ENCODE results near the gene SCN7A. TPM values are rescaled to one million over a fixed set of nuclear protein-coding genes. Genes with fewer than 3 reads are reported as not detected.

Gene SCN7A
- total RNA-seq, 4 donors from 2014 or later: 2.1 to 7.3 (median 3.0) TPM

DNA sequence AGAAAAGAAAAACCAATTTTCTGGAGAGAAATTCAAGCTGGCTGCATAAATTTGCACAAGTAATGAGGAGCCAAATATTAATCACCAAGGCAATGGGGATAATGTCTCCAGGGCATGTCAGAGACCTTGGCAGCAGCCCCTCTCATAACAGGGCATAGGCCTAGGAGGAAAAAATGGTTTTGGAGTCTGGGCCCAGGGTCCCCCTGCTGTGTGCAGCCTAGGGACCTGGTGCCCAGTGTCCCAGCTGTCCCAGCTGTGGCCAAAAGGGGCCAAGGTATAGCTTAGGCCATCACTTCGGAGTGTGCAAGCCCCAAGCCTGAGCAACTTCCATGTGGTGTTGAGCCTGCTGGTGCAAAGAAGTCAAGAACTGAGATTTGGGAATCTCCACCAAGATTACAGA is 57.1 kb downstream of the SCN7A start:
- intact Hi-C loops (cut with DNase I; ENCODE audit: low total_unique reads): no loop called here
- TF ChIP-seq POLR2A (IDR thresholded peaks at IDR 0.05): no peak
- WGBS, 2 donors: 89 to 100% methylated on average over 1 of the region's 1 CpG
- no peak for DNase-seq (ENCODE audit: low spot score in 2 of 2)
- H3K4me3 ChIP-seq (ENCODE audit: low read depth, poor library complexity, severe bottlenecking): no peak overlapping the region

DNA sequence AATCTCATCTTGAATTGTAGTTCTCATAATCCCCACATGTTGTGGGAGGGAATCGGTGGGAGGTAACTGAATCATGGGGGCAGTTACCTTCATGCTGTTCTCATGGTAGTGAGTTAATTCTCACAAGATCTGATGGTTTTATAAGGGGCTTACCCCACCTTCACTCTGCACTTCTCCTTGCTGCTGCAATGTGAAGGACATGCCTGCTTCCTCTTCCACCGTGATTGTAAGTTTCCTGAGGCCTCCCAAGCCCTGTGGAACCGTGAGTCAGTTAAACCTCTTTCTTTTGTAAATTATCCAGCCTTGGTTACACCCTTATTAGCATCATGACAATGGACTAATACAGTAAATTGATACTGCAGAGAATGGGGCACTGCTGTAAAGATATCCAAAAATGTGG is 57.9 kb downstream of the SCN7A start:
- WGBS, 2 donors: 55 to 65% methylated on average over 3 of the region's 3 CpGs
- no peak for TF ChIP-seq POLR2A (IDR thresholded peaks at IDR 0.05)
- TF ChIP-seq, protein P1, sequence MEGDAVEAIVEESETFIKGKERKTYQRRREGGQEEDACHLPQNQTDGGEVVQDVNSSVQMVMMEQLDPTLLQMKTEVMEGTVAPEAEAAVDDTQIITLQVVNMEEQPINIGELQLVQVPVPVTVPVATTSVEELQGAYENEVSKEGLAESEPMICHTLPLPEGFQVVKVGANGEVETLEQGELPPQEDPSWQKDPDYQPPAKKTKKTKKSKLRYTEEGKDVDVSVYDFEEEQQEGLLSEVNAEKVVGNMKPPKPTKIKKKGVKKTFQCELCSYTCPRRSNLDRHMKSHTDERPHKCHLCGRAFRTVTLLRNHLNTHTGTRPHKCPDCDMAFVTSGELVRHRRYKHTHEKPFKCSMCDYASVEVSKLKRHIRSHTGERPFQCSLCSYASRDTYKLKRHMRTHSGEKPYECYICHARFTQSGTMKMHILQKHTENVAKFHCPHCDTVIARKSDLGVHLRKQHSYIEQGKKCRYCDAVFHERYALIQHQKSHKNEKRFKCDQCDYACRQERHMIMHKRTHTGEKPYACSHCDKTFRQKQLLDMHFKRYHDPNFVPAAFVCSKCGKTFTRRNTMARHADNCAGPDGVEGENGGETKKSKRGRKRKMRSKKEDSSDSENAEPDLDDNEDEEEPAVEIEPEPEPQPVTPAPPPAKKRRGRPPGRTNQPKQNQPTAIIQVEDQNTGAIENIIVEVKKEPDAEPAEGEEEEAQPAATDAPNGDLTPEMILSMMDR (IDR thresholded peaks at IDR 0.05): no peak
- no peak overlapping the region for H3K4me3 ChIP-seq (ENCODE audit: low read depth, poor library complexity, severe bottlenecking)
- no peak for DNase-seq (ENCODE audit: low spot score in 2 of 2)
- intact Hi-C loops (cut with DNase I; ENCODE audit: low total_unique reads): no loop called here

DNA sequence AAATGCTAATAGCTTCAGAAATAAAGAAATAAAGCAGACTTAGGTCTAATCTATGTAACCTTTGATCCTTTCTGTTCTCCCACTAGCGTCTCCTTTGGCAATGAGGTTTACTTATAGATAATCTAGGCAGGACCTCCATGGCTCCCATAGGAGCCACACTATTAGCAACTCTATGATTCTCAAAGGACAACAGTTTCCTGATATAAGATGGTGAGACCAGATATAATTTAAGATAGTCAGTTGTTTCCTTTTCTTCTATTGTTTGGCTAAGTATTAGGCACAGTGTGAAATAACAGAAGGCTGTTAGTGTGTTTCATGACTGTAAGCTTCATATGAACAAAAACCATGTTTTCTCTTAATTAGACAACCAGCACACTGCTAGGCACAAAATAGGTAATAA is 59.6 kb downstream of the SCN7A start:
- intact Hi-C loops (cut with DNase I; ENCODE audit: low total_unique reads): no loop called here
- DNase-seq (ENCODE audit: low spot score in 2 of 2): no peak
- WGBS, 2 donors: 53 to 68% methylated on average over 1 of the region's 1 CpG

DNA sequence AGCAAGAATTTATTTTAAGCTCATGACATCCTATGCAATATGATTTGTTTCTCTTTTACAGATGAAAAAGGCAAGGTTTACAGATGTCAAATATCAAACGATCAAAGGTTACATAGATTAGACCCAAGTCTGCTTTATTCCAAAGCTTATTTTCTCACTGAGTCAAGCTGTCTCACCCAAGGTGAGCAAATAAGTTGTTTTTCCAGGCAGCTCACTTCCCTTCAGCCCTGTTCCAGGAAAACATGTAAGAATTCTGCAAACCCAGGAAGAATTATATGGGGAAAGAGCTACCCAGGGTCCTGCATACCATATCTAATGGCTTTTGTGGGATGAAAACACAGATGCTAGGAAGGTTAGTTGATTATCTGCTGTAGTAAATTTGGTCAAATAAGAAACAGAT is 60.6 kb downstream of the SCN7A start:
- no peak for DNase-seq (ENCODE audit: low spot score in 2 of 2)
- TF ChIP-seq, protein P1 (IDR thresholded peaks at IDR 0.05): no peak
- TF ChIP-seq POLR2A (IDR thresholded peaks at IDR 0.05): no peak
- intact Hi-C loops (cut with DNase I; ENCODE audit: low total_unique reads): no loop called here
- no peak overlapping the region for H3K4me3 ChIP-seq (ENCODE audit: low read depth, poor library complexity, severe bottlenecking)
- WGBS, 2 donors: 42 to 43% methylated on average over 1 of the region's 1 CpG

More for the DNA sequence above, 59.6 kb downstream of the SCN7A start:
- H3K4me3 ChIP-seq (ENCODE audit: low read depth, poor library complexity, severe bottlenecking): no peak overlapping the region
- TF ChIP-seq, protein P1 (IDR thresholded peaks at IDR 0.05): no peak
- no peak for TF ChIP-seq POLR2A (IDR thresholded peaks at IDR 0.05)

DNA sequence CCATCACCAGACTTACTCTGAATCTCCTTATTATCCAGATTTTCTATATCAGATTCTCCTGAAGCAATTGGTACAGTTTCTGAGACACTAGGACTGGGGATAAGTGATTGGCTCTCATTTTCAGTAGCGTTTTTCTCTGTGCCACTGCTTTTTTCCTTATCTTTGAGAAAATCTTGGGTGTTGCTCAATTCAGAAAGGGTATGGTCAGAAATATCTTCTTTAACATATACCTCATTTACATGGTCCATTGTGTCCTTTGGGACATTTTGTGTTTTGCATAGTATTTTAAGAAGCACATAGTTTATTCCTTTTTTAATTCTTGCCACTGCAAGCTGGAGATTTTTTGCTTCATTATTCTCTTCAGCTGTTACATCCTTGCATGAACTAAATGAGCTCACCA is 61.7 kb downstream of the SCN7A start:
- no peak overlapping the region for H3K4me3 ChIP-seq (ENCODE audit: low read depth, poor library complexity, severe bottlenecking)
- intact Hi-C loops (cut with DNase I; ENCODE audit: low total_unique reads): no loop called here
- 38 to 42% methylated on average over 1 of the region's 1 CpG for WGBS, 2 donors
- no peak for DNase-seq (ENCODE audit: low spot score in 2 of 2)
- TF ChIP-seq POLR2A (IDR thresholded peaks at IDR 0.05): no peak
- TF ChIP-seq, protein P1 (IDR thresholded peaks at IDR 0.05): no peak

DNA sequence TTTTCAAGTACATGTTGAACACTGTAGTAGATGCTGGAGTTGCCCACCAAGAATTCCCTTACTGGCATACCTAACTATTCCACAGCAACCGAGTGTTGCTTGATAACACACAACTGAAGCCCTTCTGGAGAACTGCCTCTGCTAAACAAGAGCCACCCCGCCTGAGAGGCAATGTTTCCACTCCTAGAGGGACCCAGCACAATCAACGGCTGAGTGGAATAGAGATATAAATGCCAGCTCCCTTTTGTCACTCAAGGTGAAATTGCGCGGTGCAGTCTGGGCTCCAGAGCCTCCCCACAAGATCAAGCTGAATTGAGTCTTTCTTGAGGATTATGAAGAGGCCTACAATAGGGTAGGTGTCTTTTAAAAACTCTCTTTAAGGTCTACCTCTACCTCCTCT is 69.2 kb downstream of the SCN7A start:
- DNase-seq (ENCODE audit: low spot score in 2 of 2): no peak
- TF ChIP-seq POLR2A (IDR thresholded peaks at IDR 0.05): no peak
- TF ChIP-seq, protein P1 (IDR thresholded peaks at IDR 0.05): no peak
- 88 to 90% methylated on average over 5 of the region's 5 CpGs for WGBS, 2 donors
- intact Hi-C loops (cut with DNase I; ENCODE audit: low total_unique reads): no loop called here
- H3K4me3 ChIP-seq (ENCODE audit: low read depth, poor library complexity, severe bottlenecking): no peak overlapping the region
